IMR-90 (cell line): Measurements from ENCODE around the gene GNAT1. TPM values are rescaled to one million over a fixed set of nuclear protein-coding genes. Genes with fewer than 3 reads are reported as not detected.

Experiments used
- ATAC-seq: fragments of 200-7000 bp; cut with Tn5 transposase; 2 replicates; pipeline ENCODE4 v1.9.1; 2020; ENCODE audit warnings: low read depth, mild to moderate bottlenecking, moderate library complexity
- BruUV-seq: library from RNA; stranded (reverse); fragments of 400-500 nt; replicated peaks from 2 replicates; lab custom pipeline; 2021; lab: Mats Ljungman, UMichigan
- CTCF ChIA-PET: fragments of 300-600 bp; formaldehyde crosslinking; extraction: SDS; loops from one replicate; lab custom pipeline; 2021; ENCODE audit warnings: antibody characterized with exemption; lab: Yijun Ruan, JAX
- POLR2A ChIA-PET: fragments of 300-600 bp; sonication (Branson Sonifier 250); formaldehyde crosslinking; loops from one replicate; lab custom pipeline; 2022; ENCODE audit warnings: antibody characterized with exemption; ENCODE audit not compliant: unreplicated experiment; lab: Charles Lee
- DNase-seq: peaks from one replicate; pipeline ENCODE4 v3.0.0; 2013
- H2AFZ ChIP-seq: replicated peaks from 2 replicates; pipeline ENCODE3; 2013; ENCODE audit warnings: low read length, mild to moderate bottlenecking; ENCODE audit not compliant: poor library complexity
- H2AK5ac ChIP-seq: 2 replicates; pipeline ENCODE4 v1.6.1; 2013; ENCODE audit warnings: low read depth, low read length, inconsistent platforms
- H2AK9ac ChIP-seq: replicated peaks from 2 replicates; pipeline ENCODE3; 2013; ENCODE audit warnings: mild to moderate bottlenecking, low read depth, low read length, moderate library complexity; ENCODE audit not compliant: poor library complexity
- H2BK120ac ChIP-seq: 2 replicates; pipeline ENCODE4 v1.6.1; 2013; ENCODE audit warnings: low read depth, low read length, inconsistent platforms
- H2BK15ac ChIP-seq: 3 replicates; pipeline ENCODE4 v1.6.1; 2013; ENCODE audit warnings: low read depth, low read length, inconsistent platforms
- H2BK20ac ChIP-seq: 2 replicates; pipeline ENCODE4 v1.6.1; 2013; ENCODE audit warnings: low read depth, mild to moderate bottlenecking, inconsistent platforms, low read length, moderate library complexity
- H2BK5ac ChIP-seq: 2 replicates; pipeline ENCODE4 v1.6.1; 2013; ENCODE audit warnings: mild to moderate bottlenecking, low read depth, low read length, inconsistent platforms; ENCODE audit not compliant: poor library complexity, severe bottlenecking
- H3K14ac ChIP-seq: replicated peaks from 2 replicates; pipeline ENCODE4 v1.6.1; 2013; ENCODE audit warnings: low read depth, low read length, inconsistent platforms
- H3K18ac ChIP-seq: 2 replicates; pipeline ENCODE4 v1.6.1; 2013; ENCODE audit warnings: low read depth, low read length, control low read depth
- H3K23ac ChIP-seq: 2 replicates; pipeline ENCODE4 v1.6.1; 2013; ENCODE audit warnings: low read depth, low read length, inconsistent platforms
- H3K27ac ChIP-seq: 2 replicates; pipeline ENCODE4 v1.5.1; 2013; ENCODE audit warnings: mild to moderate bottlenecking, control low read depth, low read length; ENCODE audit not compliant: insufficient read depth
- H3K27me3 ChIP-seq: 2 replicates; pipeline ENCODE4 v1.6.1; 2013; ENCODE audit warnings: low read length; ENCODE audit not compliant: control insufficient read depth, insufficient read depth
- H3K36me3 ChIP-seq: 2 replicates; pipeline ENCODE4 v1.6.1; 2013; ENCODE audit warnings: low read length, mixed read lengths; ENCODE audit not compliant: control insufficient read depth, insufficient read depth
- H3K4ac ChIP-seq: 2 replicates; pipeline ENCODE4 v1.6.1; 2013; ENCODE audit warnings: low read depth, low read length, inconsistent platforms
- H3K4me1 ChIP-seq: 2 replicates; pipeline ENCODE4 v1.6.1; 2013; ENCODE audit warnings: low read length, mixed read lengths; ENCODE audit not compliant: control insufficient read depth, insufficient read depth
- H3K4me2 ChIP-seq: 2 replicates; pipeline ENCODE4 v1.6.1; 2013; ENCODE audit warnings: low read depth, mild to moderate bottlenecking, control low read depth, low read length, moderate library complexity
- H3K4me3 ChIP-seq: 2 replicates; pipeline ENCODE4 v1.5.1; 2013; ENCODE audit warnings: low read depth, mild to moderate bottlenecking, control low read depth, low read length, moderate library complexity; ENCODE audit not compliant: insufficient read depth
- H3K56ac ChIP-seq: 2 replicates; pipeline ENCODE4 v1.6.1; 2013; ENCODE audit warnings: low read length, inconsistent platforms; ENCODE audit not compliant: insufficient read depth; ENCODE audit errors: extremely low read depth
- H3K79me1 ChIP-seq, 2 experiments: 2 replicates each; pipeline ENCODE4 v1.6.1; 2013; ENCODE audit warnings: low read length in 2 of 2, inconsistent platforms in 1 of 2, low read depth in 1 of 2
- H3K9ac ChIP-seq: 2 replicates; pipeline ENCODE4 v1.6.1; 2013; ENCODE audit warnings: low read depth, low read length, control low read depth
- H3K9me1 ChIP-seq: 2 replicates; pipeline ENCODE4 v1.6.1; 2013; ENCODE audit warnings: low read length, inconsistent platforms; ENCODE audit not compliant: insufficient read depth
- H3K9me3 ChIP-seq: 2 replicates; pipeline ENCODE4 v1.6.1; 2013; ENCODE audit warnings: low read length; ENCODE audit not compliant: control insufficient read depth, insufficient read depth
- H4K20me1 ChIP-seq: 2 replicates; pipeline ENCODE4 v1.6.1; 2013; ENCODE audit warnings: low read length, inconsistent platforms; ENCODE audit not compliant: insufficient read depth
- H4K5ac ChIP-seq: 2 replicates; pipeline ENCODE4 v1.6.1; 2013; ENCODE audit warnings: mild to moderate bottlenecking, low read depth, low read length, control low read depth
- H4K8ac ChIP-seq, 2 experiments: 2 replicates each; pipeline ENCODE4 v1.6.1; 2013; ENCODE audit warnings: low read depth in 2 of 2, low read length in 2 of 2, control low read depth in 1 of 2, inconsistent platforms in 1 of 2
- H4K91ac ChIP-seq: 2 replicates; pipeline ENCODE4 v1.6.1; 2013; ENCODE audit warnings: low read depth, low read length, inconsistent platforms; ENCODE audit not compliant: insufficient read depth
- BHLHE40 ChIP-seq: fragments of 150-350 bp; IDR thresholded peaks from 2 replicates; pipeline ENCODE4 v1.6.1; 2016; ENCODE audit warnings: mild to moderate bottlenecking, low read depth, low read length
- CEBPB ChIP-seq: IDR thresholded peaks from 2 replicates; pipeline ENCODE4 v1.6.1; 2012; ENCODE audit warnings: low read depth, low read length, improper control_type of control experiment
- CHD1 ChIP-seq: IDR thresholded peaks from 2 replicates; pipeline ENCODE4 v1.6.1; 2012; ENCODE audit warnings: low read depth, low read length, improper control_type of control experiment
- FOS ChIP-seq: fragments of 150-350 bp; IDR thresholded peaks from 2 replicates; pipeline ENCODE4 v1.6.1; 2016; ENCODE audit warnings: low read depth, low read length
- MAFK ChIP-seq: IDR thresholded peaks from 2 replicates; pipeline ENCODE4 v1.6.1; 2012; ENCODE audit warnings: low read depth, low read length, improper control_type of control experiment
- MAZ ChIP-seq: IDR thresholded peaks from 2 replicates; pipeline ENCODE4 v1.6.1; 2012; ENCODE audit warnings: low read depth, mild to moderate bottlenecking, low read length, improper control_type of control experiment, moderate library complexity, borderline replicate concordance
- MXI1 ChIP-seq: IDR thresholded peaks from 2 replicates; pipeline ENCODE4 v1.6.1; 2012; ENCODE audit warnings: low read depth, mild to moderate bottlenecking, low read length, moderate library complexity, borderline replicate concordance
- NFE2L2 ChIP-seq: fragments of 150-350 bp; IDR thresholded peaks from 2 replicates; pipeline ENCODE4 v1.6.1; 2016; ENCODE audit warnings: low read depth, mild to moderate bottlenecking, low read length
- RAD21 ChIP-seq: IDR thresholded peaks from 2 replicates; pipeline ENCODE4 v1.6.1; 2012; ENCODE audit warnings: low read length, improper control_type of control experiment
- RCOR1 ChIP-seq: IDR thresholded peaks from 2 replicates; pipeline ENCODE4 v1.6.1; 2012; ENCODE audit warnings: mild to moderate bottlenecking, low read length, improper control_type of control experiment; ENCODE audit not compliant: insufficient replicate concordance
- RFX5 ChIP-seq: IDR thresholded peaks from 2 replicates; pipeline ENCODE4 v1.8.0; 2012; ENCODE audit warnings: low read depth, mild to moderate bottlenecking, low read length, moderate library complexity
- SMC3 ChIP-seq: fragments of 150-350 bp; IDR thresholded peaks from 2 replicates; pipeline ENCODE4 v1.6.1; 2016; ENCODE audit warnings: low read depth, mild to moderate bottlenecking, antibody characterized with exemption, low read length, moderate library complexity
- USF2 ChIP-seq: fragments of 150-350 bp; IDR thresholded peaks from 2 replicates; pipeline ENCODE4 v1.6.1; 2017; ENCODE audit warnings: mild to moderate bottlenecking, antibody characterized with exemption, low read length, low read depth
- WGBS, 2 experiments: methylation state at CpG; one replicate each; pipeline versions ENCODE4 v1.1.5 to v1.1.7; 2013; ENCODE audit warnings: missing lambda C conversion rate in 2 of 2; ENCODE audit not compliant: insufficient read length in 1 of 2; ENCODE audit errors: extremely low coverage in 2 of 2; 5-methylcytosine and 5-hydroxymethylcytosine counted together
- dilution Hi-C: fragments of 300-500 bp; cut with HindIII; formaldehyde crosslinking; loops from one replicate; pipeline ENCODE4 v1.14.3; 2018; ENCODE audit warnings: low sequenced_read_pairs; ENCODE audit not compliant: unreplicated experiment
- in situ Hi-C: fragments of 300-500 bp; cut with MboI; formaldehyde crosslinking; loops from 3 replicates; pipeline ENCODE4 v1.14.3; 2019; ENCODE audit warnings: low sequenced_read_pairs, inconsistent platforms, mixed read lengths
- intact Hi-C: fragments of 100-400 bp; cut with micrococcal nuclease; formaldehyde crosslinking; loops from 2 replicates; pipeline ENCODE4 v1.10.0; 2022
- polyA plus RNA-seq, 3 experiments: library from polyadenylated mRNA; depleted of rRNA; stranded (reverse); fragments of >200 nt; gene quantifications; 2 replicates each; pipeline ENCODE4 v1.2.3, GENCODE V29; 2012; ENCODE audit warnings: low replicate concordance in 1 of 3
- total RNA-seq: library from RNA; depleted of rRNA; stranded (reverse); fragments of >200 nt; gene quantifications from 2 replicates; pipeline ENCODE4 v1.2.3, GENCODE V29; 2012
- TF ChIP-seq, protein P1 (sequence below): conservative IDR thresholded peaks from 2 replicates; pipeline ENCODE4 v1.5.1; 2012; ENCODE audit warnings: mild to moderate bottlenecking, low read depth, low read length, improper control_type of control experiment
- TF ChIP-seq, protein P2 (sequence below): fragments of 150-350 bp; IDR thresholded peaks from 2 replicates; pipeline ENCODE4 v1.6.1; 2016; ENCODE audit warnings: low read depth, mild to moderate bottlenecking, low read length, moderate library complexity, borderline replicate concordance

GNAT1 gene
- total and polyA plus RNA-seq, 2 of the 4 experiments (the other 2 are of a cell fraction), result not detected

GRCh38 chr3:50203113-50203808 lies 11.9 kb downstream of the GNAT1 start:
- dilution Hi-C loops, result no loop called here

More at GRCh38 chr3:50203113-50203808, 11.9 kb downstream of the GNAT1 start:
- Histone ChIP-seq H3K4me3 (no peak overlapping the region), H2AK9ac (no peak overlapping the region), H2BK5ac (no peak overlapping the region), H3K36me3 (no peaks in the 10 kb centered on the region), H3K14ac (no peak overlapping the region), H2BK20ac (no peak overlapping the region), H4K8ac (no peak overlapping the region), H3K27ac (no peak overlapping the region), H3K9me1 (no peaks in the 10 kb centered on the region), H4K5ac (no peak overlapping the region), H3K4ac (no peak overlapping the region), H2BK15ac (no peak overlapping the region), H3K4me2 (no peak overlapping the region), H3K27me3 (peaks cover 63% of the 10 kb centered on the region), H3K18ac (no peak overlapping the region), H2BK120ac (no peak overlapping the region), H2AFZ (peak overlapping the region; percentile 32), H4K91ac (no peak overlapping the region), H3K23ac (no peak overlapping the region), H3K9me3 (no peaks in the 10 kb centered on the region), H3K9ac (no peak overlapping the region), H3K4me1 (peaks cover 2% of the 10 kb centered on the region; the same call in 1 of the 2 replicates), H3K79me1 (no peaks in the 10 kb centered on the region), H2AK5ac (no peak overlapping the region), H3K56ac (no peak overlapping the region), H4K20me1 (no peaks in the 10 kb centered on the region; the same call in 1 of the 2 replicates)
- DNase-seq (no peak), ATAC-seq (no peak)
- in situ Hi-C loops, result no loop called here
- CTCF ChIA-PET, result interaction anchor here (1.4 kb wide), 1 partner anchor 23 kb away, joined by 6 read pairs; no protein-coding TSS in a partner anchor
- TF ChIP-seq BHLHE40, result no peak
- no peak for TF ChIP-seq MXI1
- TF ChIP-seq CHD1, result no peak
- no peak for TF ChIP-seq RAD21
- no peak for TF ChIP-seq MAZ
- TF ChIP-seq MAFK, result no peak
- TF ChIP-seq NFE2L2, result no peak
- TF ChIP-seq, protein P1, sequence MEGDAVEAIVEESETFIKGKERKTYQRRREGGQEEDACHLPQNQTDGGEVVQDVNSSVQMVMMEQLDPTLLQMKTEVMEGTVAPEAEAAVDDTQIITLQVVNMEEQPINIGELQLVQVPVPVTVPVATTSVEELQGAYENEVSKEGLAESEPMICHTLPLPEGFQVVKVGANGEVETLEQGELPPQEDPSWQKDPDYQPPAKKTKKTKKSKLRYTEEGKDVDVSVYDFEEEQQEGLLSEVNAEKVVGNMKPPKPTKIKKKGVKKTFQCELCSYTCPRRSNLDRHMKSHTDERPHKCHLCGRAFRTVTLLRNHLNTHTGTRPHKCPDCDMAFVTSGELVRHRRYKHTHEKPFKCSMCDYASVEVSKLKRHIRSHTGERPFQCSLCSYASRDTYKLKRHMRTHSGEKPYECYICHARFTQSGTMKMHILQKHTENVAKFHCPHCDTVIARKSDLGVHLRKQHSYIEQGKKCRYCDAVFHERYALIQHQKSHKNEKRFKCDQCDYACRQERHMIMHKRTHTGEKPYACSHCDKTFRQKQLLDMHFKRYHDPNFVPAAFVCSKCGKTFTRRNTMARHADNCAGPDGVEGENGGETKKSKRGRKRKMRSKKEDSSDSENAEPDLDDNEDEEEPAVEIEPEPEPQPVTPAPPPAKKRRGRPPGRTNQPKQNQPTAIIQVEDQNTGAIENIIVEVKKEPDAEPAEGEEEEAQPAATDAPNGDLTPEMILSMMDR, result no peak
- TF ChIP-seq, protein P2, sequence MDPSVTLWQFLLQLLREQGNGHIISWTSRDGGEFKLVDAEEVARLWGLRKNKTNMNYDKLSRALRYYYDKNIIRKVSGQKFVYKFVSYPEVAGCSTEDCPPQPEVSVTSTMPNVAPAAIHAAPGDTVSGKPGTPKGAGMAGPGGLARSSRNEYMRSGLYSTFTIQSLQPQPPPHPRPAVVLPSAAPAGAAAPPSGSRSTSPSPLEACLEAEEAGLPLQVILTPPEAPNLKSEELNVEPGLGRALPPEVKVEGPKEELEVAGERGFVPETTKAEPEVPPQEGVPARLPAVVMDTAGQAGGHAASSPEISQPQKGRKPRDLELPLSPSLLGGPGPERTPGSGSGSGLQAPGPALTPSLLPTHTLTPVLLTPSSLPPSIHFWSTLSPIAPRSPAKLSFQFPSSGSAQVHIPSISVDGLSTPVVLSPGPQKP, result no peak
- no peak for TF ChIP-seq FOS
- TF ChIP-seq SMC3, result no peak
- no peak for TF ChIP-seq USF2
- TF ChIP-seq RCOR1, result no peak
- no peak for TF ChIP-seq CEBPB
- TF ChIP-seq RFX5, result no peak
- no CpG with 5 or more reads among the region's 9 CpGs for WGBS, 2 experiments
- POLR2A ChIA-PET, result no interaction called here
- intact Hi-C loops, result no loop called here
- no TSS peak for BruUV-seq
